Large intestine (tissue), 3 donors: ENCODE data around the gene TBC1D14. TPM values are rescaled to one million over a fixed set of nuclear protein-coding genes. Genes with fewer than 3 reads are reported as not detected.

Experiments
- DNase-seq, 2 donors: peaks; one replicate each; pipeline versions ENCODE4 v3.0.0 to v3.0.0-alpha.2; 2013
- H3K27ac ChIP-seq: one replicate; pipeline ENCODE4 v1.5.1; 2013; ENCODE audit warnings: low read length
- H3K27me3 ChIP-seq: 2 replicates; pipeline ENCODE4 v1.6.1; 2013; ENCODE audit warnings: low read length; ENCODE audit not compliant: control insufficient read depth, insufficient read depth
- H3K36me3 ChIP-seq: 2 replicates; pipeline ENCODE4 v1.6.1; 2013; ENCODE audit warnings: low read length; ENCODE audit not compliant: control insufficient read depth, insufficient read depth
- H3K4me1 ChIP-seq: one replicate; pipeline ENCODE4 v1.6.1; 2013; ENCODE audit warnings: low read length; ENCODE audit not compliant: control insufficient read depth, insufficient read depth
- H3K4me3 ChIP-seq: one replicate; pipeline ENCODE4 v1.5.1; 2013; ENCODE audit warnings: low read length
- H3K9me3 ChIP-seq: one replicate; pipeline ENCODE4 v1.6.1; 2013; ENCODE audit warnings: mild to moderate bottlenecking, low read depth, low read length, moderate library complexity; ENCODE audit not compliant: control insufficient read depth
- WGBS: methylation state at CpG from one replicate; pipeline ENCODE4 v1.1.5; 2013; ENCODE audit warnings: low lambda C conversion rate; ENCODE audit not compliant: insufficient coverage; 5-methylcytosine and 5-hydroxymethylcytosine counted together
- polyA plus RNA-seq: library from polyadenylated mRNA; unstranded; fragments of 120-200 nt; gene quantifications from one replicate; pipeline ENCODE4 v1.2.1, GENCODE V29; 2013

TBC1D14 gene
- polyA plus RNA-seq, 1 donor, result 48.9 TPM

DNA sequence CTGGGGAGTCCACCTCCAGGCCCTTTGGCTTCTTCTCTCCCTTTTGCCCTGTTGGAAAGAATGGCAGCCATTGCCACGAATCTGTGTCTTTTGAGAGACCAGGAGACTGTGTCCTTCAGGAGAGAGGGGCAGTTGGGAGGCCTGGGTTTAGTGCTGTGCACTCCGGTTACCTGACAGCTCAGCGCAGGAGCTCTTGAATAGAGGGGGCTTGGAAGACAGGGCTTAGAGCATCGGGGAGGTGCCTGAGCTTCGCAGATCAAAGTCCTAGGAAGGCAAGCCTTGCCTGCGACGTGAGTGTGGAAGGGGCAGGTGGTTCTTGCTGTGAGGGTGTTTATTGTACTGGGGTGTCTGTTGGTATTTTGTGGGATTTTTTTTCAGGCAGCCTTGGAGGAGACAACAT, 91.6 kb downstream of the TBC1D14 start:
- WGBS, result no CpG with 5 or more reads among the region's 7 CpGs
- Histone ChIP-seq H3K9me3 (no peaks in the 10 kb centered on the region), H3K36me3 (peaks cover 74% of the 10 kb centered on the region), H3K4me3 (no peak overlapping the region), H3K4me1 (no peaks in the 10 kb centered on the region), H3K27ac (no peak overlapping the region), H3K27me3 (no peaks in the 10 kb centered on the region)
- DNase-seq, result no peak

DNA sequence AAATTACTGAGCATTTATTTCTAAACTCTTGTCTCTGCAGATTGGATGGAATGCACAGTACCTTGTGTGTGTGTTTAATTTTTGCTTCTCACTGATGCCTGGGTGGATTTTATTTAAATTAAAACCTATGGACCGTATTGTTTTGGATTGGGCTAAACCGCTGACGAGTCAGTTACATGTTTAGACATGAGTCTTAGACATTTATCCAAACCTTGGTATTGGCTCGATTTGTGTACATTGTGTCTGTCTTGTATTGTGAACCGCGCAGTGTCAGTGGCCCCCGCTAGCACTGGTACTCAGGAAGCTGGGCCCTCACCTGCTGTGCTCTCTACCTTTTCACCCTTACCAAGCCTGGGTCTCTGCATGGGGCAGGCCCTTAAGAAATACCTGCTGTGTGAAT, 92.7 kb downstream of the TBC1D14 start:
- peaks cover 6% of the 10 kb centered on the region for H3K4me1 ChIP-seq
- H3K4me3 ChIP-seq, result no peak overlapping the region
- no peak overlapping the region for H3K27ac ChIP-seq
- H3K27me3 ChIP-seq, result no peaks in the 10 kb centered on the region
- peaks cover 69% of the 10 kb centered on the region for H3K36me3 ChIP-seq
- DNase-seq, result no peak
- H3K9me3 ChIP-seq, result no peaks in the 10 kb centered on the region
- no CpG with 5 or more reads among the region's 7 CpGs for WGBS

DNA sequence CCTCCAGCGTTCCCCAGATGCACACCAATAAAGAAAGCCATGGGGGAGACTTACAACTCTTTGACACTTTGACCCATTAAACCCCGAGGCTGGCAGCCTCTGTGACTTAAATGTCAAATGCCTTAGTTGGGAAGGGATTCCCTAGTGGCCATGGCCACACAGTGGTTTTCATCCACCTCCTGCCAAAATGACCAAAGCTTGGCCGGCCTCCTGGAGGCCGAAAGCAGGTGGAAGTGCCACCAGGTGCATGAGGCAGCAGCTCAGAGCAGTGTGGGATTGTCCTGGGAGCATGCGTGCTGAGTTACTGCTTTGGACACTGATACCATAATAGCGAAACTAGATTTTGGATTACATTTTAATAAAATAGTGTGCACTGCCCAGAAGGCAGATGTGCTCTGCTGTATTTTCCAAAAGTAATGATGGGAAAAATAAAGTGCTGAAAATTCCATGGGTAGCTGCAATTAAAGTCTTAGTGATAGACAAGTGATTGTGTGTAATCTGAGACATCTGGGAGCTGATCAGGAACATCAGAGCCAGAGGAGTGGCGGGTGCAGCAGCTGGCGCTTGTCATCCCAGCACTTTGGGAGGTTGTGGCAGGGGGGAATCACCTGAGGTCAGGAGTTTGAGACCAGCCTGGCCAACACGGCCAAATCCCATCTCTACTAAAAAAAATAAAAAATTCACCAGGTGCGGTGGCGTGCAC, 93.7 kb downstream of the TBC1D14 start:
- H3K36me3 ChIP-seq, result peaks cover 67% of the 10 kb centered on the region
- no peak for DNase-seq
- peaks cover 12% of the 10 kb centered on the region for H3K4me1 ChIP-seq
- H3K27ac ChIP-seq, result no peak overlapping the region
- H3K27me3 ChIP-seq, result no peaks in the 10 kb centered on the region
- H3K9me3 ChIP-seq, result no peaks in the 10 kb centered on the region
- no CpG with 5 or more reads among the region's 11 CpGs for WGBS
- no peak overlapping the region for H3K4me3 ChIP-seq

DNA sequence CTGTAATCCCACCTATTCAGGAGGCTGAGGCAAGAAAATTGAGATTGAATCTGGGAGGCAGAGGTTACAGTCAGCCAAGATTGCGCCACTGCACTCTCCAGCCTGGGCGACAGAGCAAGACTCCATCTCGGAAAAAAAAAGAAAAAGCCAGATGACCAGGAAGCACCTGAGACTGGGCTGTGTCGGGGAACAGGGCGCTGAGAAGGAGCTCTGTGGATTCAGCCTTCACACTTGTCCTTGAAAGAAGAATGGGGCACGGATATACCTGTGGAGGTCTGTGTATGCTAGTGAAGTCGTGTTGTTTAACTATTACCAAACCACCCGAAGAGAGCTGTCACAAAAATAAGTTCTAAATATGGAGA, 94.2 kb downstream of the TBC1D14 start:
- H3K4me3 ChIP-seq, result no peak overlapping the region
- H3K9me3 ChIP-seq, result no peaks in the 10 kb centered on the region
- H3K36me3 ChIP-seq, result peaks cover 67% of the 10 kb centered on the region
- DNase-seq, result no peak
- no CpG with 5 or more reads among the region's 8 CpGs for WGBS
- H3K4me1 ChIP-seq, result peaks cover 12% of the 10 kb centered on the region
- H3K27ac ChIP-seq, result no peak overlapping the region
- H3K27me3 ChIP-seq, result no peaks in the 10 kb centered on the region

DNA sequence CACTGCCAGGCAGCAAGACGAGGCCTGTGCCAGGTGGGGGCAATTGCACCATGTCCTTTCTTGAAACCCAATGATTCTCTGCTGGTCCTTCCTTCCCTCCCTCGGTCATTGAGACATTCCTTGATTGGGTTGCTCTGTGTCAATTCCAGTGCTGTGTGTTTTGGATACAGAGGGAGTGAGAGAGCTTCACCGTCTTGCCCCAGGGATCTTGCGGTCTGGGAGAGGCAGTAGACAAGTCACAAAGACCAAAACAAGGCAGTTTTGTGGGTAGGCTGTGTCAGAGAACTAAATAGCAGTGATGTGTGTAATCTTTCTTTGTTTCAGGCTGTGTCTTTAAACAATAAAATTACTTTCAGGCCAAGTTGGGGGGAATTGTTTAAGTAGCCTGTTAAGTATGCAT, 94.7 kb downstream of the TBC1D14 start:
- DNase-seq, result no peak
- H3K27me3 ChIP-seq, result no peaks in the 10 kb centered on the region
- no peaks in the 10 kb centered on the region for H3K9me3 ChIP-seq
- H3K27ac ChIP-seq, result no peak overlapping the region
- no CpG with 5 or more reads among the region's 4 CpGs for WGBS
- H3K36me3 ChIP-seq, result peaks cover 67% of the 10 kb centered on the region
- H3K4me1 ChIP-seq, result peaks cover 12% of the 10 kb centered on the region
- H3K4me3 ChIP-seq, result no peak overlapping the region

DNA sequence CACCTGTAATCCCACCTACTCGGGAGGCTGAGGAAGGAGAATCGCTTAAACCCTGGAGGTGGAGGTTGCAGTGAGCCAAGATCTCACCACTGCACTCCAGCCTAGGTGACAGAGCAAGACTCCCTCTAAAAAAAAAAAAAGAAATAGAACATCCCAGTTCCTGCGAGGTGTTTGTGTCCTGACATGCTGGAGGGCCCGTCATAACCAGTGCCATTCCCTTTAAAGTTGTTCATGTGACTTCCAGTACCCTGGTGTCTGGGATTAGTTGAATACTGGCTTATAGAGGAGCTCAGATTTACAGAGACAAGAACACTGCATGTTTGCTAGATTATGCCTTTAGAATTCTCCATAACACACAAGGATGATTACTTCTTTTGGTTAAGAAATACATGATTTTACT, 95.9 kb downstream of the TBC1D14 start:
- H3K27ac ChIP-seq, result no peak overlapping the region
- peaks cover 67% of the 10 kb centered on the region for H3K36me3 ChIP-seq
- no peaks in the 10 kb centered on the region for H3K27me3 ChIP-seq
- WGBS, result no CpG with 5 or more reads among the region's 4 CpGs
- H3K9me3 ChIP-seq, result no peaks in the 10 kb centered on the region
- no peak for DNase-seq
- H3K4me1 ChIP-seq, result peaks cover 12% of the 10 kb centered on the region
- H3K4me3 ChIP-seq, result no peak overlapping the region

DNA sequence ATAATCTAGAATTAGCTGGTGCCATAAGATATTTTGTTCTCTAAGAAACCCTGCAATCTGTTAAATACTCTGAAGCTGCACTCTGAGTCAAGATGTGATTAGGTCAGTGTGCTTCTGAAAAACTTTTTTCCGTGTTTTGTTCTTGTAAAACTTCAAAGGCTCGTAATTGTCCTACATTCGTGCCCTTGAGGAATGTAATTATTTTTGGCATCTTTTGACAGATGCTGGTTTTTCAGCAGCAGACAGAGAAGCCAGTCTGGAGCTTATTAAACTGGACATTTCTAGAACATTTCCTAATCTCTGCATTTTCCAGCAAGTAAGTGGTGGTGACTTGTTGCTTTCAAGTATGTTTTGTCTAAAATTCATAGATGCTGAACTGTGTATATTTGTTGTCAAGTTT, 96.8 kb downstream of the TBC1D14 start:
- H3K36me3 ChIP-seq, result peaks cover 67% of the 10 kb centered on the region
- no peak for DNase-seq
- H3K4me1 ChIP-seq, result peaks cover 12% of the 10 kb centered on the region
- WGBS, result 88% methylated on average over 3 of the region's 3 CpGs
- no peaks in the 10 kb centered on the region for H3K9me3 ChIP-seq
- no peak overlapping the region for H3K4me3 ChIP-seq
- H3K27me3 ChIP-seq, result no peaks in the 10 kb centered on the region
- no peak overlapping the region for H3K27ac ChIP-seq

DNA sequence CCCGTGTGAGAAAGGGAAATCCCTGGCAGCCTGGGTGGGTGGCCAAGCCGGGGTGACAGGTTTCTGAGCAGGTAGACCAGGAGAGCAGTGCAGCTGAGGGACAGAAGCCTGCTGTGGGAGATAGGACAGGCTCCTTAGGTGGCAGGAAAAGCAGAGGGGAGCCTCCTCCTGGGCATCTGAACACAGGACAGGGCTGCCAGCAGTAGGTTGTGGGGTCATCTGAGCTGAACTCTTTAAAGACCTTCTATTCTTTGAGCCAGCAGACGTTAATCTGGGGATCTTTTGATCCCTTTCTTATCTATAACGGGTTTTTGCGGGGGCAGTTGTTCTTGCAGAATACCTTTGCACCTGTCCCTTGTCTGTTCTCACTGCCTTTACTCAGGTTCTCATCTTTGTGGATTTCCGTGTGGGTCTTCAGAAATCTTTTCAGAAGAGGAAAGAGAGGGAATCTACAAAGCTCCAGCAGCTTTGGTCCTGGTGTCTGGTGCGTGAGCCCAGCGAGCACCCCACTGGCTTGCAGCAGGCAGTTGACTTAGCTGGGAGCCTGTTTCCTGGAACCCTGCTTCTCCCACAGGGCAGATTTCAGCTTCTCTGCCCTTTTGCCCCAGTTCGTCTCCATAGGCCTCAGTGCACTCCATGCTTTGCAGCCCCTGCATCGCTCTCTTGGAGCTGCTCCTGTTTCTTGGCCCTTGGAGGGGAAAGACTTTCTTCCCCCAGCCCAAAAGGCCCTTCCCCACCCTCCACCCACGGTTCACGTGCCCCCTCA, 97.7 kb downstream of the TBC1D14 start:
- no peaks in the 10 kb centered on the region for H3K27me3 ChIP-seq
- peaks cover 12% of the 10 kb centered on the region for H3K4me1 ChIP-seq
- peak overlapping the region; percentile 4 for H3K27ac ChIP-seq
- H3K9me3 ChIP-seq, result no peaks in the 10 kb centered on the region
- no peak overlapping the region for H3K4me3 ChIP-seq
- WGBS, result no CpG with 5 or more reads among the region's 12 CpGs
- H3K36me3 ChIP-seq, result peaks cover 67% of the 10 kb centered on the region
- DNase-seq, result no peak

DNA sequence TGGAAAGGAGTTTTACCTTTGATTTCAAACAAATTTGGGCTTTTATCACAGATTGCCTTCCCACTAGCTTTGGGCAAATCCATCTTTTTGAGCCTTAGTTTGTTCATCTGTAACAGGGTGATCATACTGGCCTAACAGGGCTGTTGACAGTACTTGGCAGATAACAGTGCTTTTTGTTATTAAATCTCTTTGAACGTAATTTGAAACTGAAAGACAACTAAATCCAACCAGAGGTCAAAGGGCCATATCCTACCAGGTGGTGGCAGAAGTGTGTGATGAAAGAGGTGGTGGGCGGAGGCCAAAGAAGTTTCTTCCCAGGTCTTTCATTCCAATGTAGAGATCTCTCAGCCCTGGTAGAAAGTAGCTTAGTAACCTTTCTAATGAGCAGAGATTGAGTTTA, 98.3 kb downstream of the TBC1D14 start:
- no peaks in the 10 kb centered on the region for H3K9me3 ChIP-seq
- no peak overlapping the region for H3K4me3 ChIP-seq
- H3K27me3 ChIP-seq, result no peaks in the 10 kb centered on the region
- peaks cover 12% of the 10 kb centered on the region for H3K4me1 ChIP-seq
- H3K36me3 ChIP-seq, result peaks cover 64% of the 10 kb centered on the region
- 80% methylated on average over 1 of the region's 2 CpGs for WGBS
- peak in 1 of 2 donors; percentile 73 for DNase-seq
- peak overlapping the region; percentile 4 for H3K27ac ChIP-seq

DNA sequence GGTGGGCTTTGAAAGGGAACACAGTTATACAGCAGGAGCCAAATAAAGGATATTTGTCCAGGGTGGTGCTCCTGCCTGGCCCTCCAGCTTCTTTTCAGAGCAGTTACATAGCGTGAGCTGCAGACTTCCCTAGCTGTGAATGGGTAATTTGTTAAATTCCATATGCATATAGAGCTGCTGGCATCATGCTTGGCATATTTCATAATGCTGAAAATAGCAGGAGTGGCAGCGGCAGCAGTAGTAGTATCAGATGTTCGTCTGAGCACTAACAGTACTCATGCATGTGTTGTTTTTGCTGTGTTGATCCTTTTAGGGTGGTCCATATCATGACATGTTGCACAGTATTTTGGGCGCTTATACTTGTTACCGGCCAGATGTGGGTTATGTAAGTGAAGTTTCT, 99.9 kb downstream of the TBC1D14 start:
- Histone ChIP-seq H3K27me3 (no peaks in the 10 kb centered on the region), H3K27ac (no peak overlapping the region), H3K36me3 (peaks cover 63% of the 10 kb centered on the region), H3K4me1 (peaks cover 12% of the 10 kb centered on the region), H3K4me3 (no peak overlapping the region), H3K9me3 (no peaks in the 10 kb centered on the region)
- WGBS, result no CpG with 5 or more reads among the region's 5 CpGs
- no peak for DNase-seq

DNA sequence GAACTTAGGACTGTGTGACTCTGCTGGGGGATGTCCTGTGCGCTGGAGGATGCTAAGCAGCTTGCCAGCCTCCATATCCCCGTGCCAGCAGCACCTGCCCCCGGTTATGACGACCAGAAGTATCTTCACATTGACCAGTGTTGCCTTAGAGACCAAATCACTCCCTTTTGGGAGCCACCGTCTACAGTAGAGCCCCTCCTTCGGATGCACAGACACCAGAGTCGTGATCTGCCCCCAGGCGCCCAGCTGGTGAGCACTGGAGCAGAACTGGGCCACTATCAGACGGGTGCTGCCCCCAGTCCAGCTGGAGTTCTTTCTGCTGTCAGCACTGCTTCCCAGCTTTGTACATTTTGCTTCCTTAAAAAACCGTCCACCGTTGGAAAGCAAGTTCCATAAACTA, 103.5 kb downstream of the TBC1D14 start:
- no peak for DNase-seq
- no peak overlapping the region for H3K27ac ChIP-seq
- no peaks in the 10 kb centered on the region for H3K9me3 ChIP-seq
- H3K4me3 ChIP-seq, result no peak overlapping the region
- peaks cover 86% of the 10 kb centered on the region for H3K36me3 ChIP-seq
- H3K4me1 ChIP-seq, result peaks cover 4% of the 10 kb centered on the region
- H3K27me3 ChIP-seq, result no peaks in the 10 kb centered on the region
- no CpG with 5 or more reads among the region's 11 CpGs for WGBS
